Activated gamma-delta T cell (primary cell): Measurements from ENCODE around the gene UXS1.

Experiments used
- DNase-seq: peaks from one replicate; lab custom pipeline; 2025; lab: John Stamatoyannopoulos, UW

The UXS1 gene

DNA sequence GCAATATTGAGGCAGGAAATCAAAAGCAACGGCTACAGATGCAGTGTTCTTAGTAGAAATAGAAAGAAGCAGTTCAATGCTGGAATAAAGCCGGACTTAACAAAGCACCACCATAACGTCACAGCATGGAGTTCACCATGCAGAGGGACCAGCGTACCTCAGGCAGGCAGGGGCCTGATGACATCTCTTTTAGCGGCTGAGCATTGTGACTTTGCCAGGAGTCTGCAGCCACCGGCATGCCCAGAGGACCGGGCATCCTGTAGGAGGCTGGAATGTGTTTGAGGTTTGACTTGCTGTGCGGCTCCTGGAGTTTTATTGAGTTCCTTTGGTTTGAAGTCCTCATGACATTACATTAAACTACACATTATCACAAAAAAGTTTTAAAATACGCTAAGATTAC lies 139.8 kb downstream of the UXS1 start:
- no peak for DNase-seq

DNA sequence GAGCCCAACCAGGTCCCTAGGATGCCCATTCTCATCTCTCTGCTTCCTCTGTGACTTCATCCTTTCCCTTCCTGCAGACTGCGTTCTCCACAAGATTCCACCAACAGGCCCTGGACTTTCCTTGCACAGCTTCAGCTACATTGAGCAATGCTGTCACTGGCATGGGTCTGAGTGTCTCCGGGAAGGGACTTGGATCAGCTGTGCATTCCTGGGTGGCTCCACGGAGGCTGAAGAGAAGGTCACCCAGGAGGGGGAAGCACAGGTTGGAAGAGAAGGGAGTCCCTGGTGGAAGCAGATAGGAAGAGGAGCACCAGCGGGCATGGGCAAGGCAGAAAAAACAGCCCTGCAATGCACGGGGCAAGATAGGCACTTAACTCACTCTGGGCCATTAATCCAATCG lies 140.5 kb downstream of the UXS1 start:
- no peak for DNase-seq

DNA sequence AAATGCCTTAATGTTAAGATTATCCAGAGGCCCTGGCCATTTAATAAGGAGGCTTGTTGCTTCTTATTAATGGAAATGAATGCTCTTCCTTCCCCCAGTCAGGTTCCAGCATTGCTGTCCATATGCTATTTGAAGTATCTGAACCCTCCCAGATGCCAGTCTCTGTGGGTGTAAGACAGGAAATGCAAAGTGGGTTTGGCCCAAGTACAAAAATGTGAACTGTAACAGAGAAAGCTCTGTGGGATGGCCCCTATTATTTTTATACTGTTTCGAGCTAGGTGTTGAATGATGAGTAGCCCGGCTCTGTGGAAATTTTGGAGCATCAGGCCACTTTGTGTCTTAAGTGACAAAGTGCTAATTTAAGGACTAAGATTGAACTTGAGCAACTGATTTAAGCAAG lies 141.0 kb downstream of the UXS1 start:
- DNase-seq, result no peak

DNA sequence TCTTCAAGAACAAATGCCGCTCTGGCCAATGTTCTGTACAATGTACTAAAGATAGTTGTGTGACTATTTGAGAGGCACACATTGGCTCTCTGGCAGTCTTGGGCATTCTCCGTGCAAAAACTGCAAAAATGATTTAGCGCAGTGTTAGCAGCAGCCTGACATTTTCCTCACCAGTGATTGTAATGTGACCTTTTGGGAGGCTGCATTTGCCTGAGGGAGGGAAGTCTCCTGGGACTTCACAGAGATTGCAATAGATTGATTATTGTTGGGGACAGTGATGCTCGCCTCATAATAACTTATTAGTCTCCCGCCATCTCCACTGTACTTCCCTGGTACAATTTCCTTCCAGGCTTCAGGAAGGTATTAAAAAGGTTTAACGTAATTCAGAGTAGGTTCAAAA lies 149.2 kb downstream of the UXS1 start:
- no peak for DNase-seq

DNA sequence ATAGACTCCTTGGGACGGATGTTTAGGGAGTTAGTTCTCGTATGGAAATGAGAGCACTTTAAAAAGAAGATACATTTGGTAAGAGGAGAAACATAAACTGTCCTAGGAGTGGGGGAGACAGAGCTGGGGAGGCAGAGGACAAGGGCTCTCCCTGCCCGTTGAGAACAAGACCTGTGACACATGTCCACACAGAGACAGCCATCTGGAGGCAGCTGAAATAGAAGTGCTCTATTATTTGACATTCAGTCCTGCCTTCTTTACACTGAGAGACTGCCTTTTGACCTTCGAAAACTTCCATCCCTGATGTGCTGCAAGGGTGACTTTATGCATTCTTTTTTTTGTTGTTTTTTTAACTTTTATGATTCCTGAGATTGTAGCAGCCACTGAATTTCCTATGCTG lies 150.1 kb downstream of the UXS1 start:
- no peak for DNase-seq
